Endothelial cell of umbilical vein (primary cell): ENCODE results near the gene MOB1B. TPM values are rescaled to one million over a fixed set of nuclear protein-coding genes. Genes with fewer than 3 reads are reported as not detected.

Experiments used
- BruUV-seq: library from RNA; stranded (reverse); fragments of 400-500 nt; replicated peaks from 2 replicates; lab custom pipeline; 2021; lab: Mats Ljungman, UMichigan
- CTCF ChIA-PET: fragments of 300-600, 350-600 bp; sonication (Branson Sonifier 250); formaldehyde crosslinking; loops from one replicate; lab custom pipeline; 2021; ENCODE audit warnings: antibody characterized with exemption, inconsistent platforms; lab: Charles Lee
- POLR2A ChIA-PET: fragments of 300-600, 350-600 bp; sonication (Branson Sonifier 250); formaldehyde crosslinking; loops from one replicate; lab custom pipeline; 2021; ENCODE audit warnings: antibody characterized with exemption, inconsistent platforms; lab: Charles Lee
- DNase-seq: peaks from one replicate; pipeline ENCODE4 v3.0.0-alpha.2; 2011; ENCODE audit warnings: low read depth, low spot score
- FAIRE-seq: peaks from 2 replicates; lab custom pipeline; 2011; peaks lifted over from hg19 to GRCh38; lab: Jason Lieb, UNC
- H2AFZ ChIP-seq: 2 replicates; pipeline ENCODE4 v1.6.0; 2012; ENCODE audit warnings: low read depth, low read length, control low read depth, inconsistent platforms
- H3K27ac ChIP-seq: 2 replicates; pipeline ENCODE4 v1.5.1; 2011; ENCODE audit warnings: low read depth, mild to moderate bottlenecking, control low read depth, low read length, moderate library complexity; ENCODE audit not compliant: insufficient read depth
- H3K27me3 ChIP-seq, 2 experiments: 2 replicates each; pipeline versions ENCODE4 v1.6.0 to v1.6.1; 2011; ENCODE audit warnings: low read length in 2 of 2, mixed read lengths in 1 of 2; ENCODE audit not compliant: control insufficient read depth in 2 of 2, insufficient read depth in 2 of 2
- H3K36me3 ChIP-seq, 2 experiments: 2 replicates in 1 of 2; 3 replicates in 1 of 2; pipeline ENCODE4 v1.5.1; 2011; ENCODE audit warnings: low read length in 2 of 2, mild to moderate bottlenecking in 1 of 2, moderate library complexity in 1 of 2; ENCODE audit not compliant: control insufficient read depth in 2 of 2, insufficient read depth in 2 of 2; ENCODE audit errors: extremely low read depth in 1 of 2
- H3K4me1 ChIP-seq: 3 replicates; pipeline ENCODE4 v1.5.1; 2011; ENCODE audit warnings: mild to moderate bottlenecking, low read length; ENCODE audit not compliant: control insufficient read depth, insufficient read depth; ENCODE audit errors: extremely low read depth
- H3K4me2 ChIP-seq: 2 replicates; pipeline ENCODE4 v1.6.1; 2011; ENCODE audit warnings: low read length, control low read depth, mixed read lengths; ENCODE audit not compliant: insufficient read depth
- H3K4me3 ChIP-seq, 3 experiments: fragments of 200-600 bp in 1 of 3; sonication (generic), shearing (Covaris generic) in 1 of 3; replicated peaks in 1 of 3; 2 replicates each; pipeline ENCODE4 v1.5.1; 2011 to 2016; ENCODE audit warnings: control low read depth in 3 of 3, low read length in 3 of 3, mild to moderate bottlenecking in 2 of 3, inconsistent platforms in 1 of 3, low read depth in 1 of 3, moderate library complexity in 1 of 3; ENCODE audit not compliant: insufficient read depth in 1 of 3
- H3K79me2 ChIP-seq: 2 replicates; pipeline ENCODE4 v1.6.0; 2012; ENCODE audit warnings: low read length, inconsistent platforms; ENCODE audit not compliant: control insufficient read depth, insufficient read depth
- H3K9ac ChIP-seq: replicated peaks from 2 replicates; pipeline ENCODE3; 2011; ENCODE audit warnings: low read length, control low read depth; ENCODE audit not compliant: insufficient read depth; ENCODE audit errors: extremely low read depth
- H3K9me1 ChIP-seq: replicated peaks from 3 replicates; pipeline ENCODE4 v1.6.0; 2011; ENCODE audit warnings: mild to moderate bottlenecking, low read length; ENCODE audit not compliant: control insufficient read depth, insufficient read depth; ENCODE audit errors: extremely low read depth
- H3K9me3 ChIP-seq: replicated peaks from 2 replicates; pipeline ENCODE4 v1.5.1; 2012; ENCODE audit warnings: low read length, inconsistent platforms; ENCODE audit not compliant: control insufficient read depth, insufficient read depth
- H4K20me1 ChIP-seq: replicated peaks from 2 replicates; pipeline ENCODE3; 2011; ENCODE audit warnings: mild to moderate bottlenecking, low read length; ENCODE audit not compliant: control insufficient read depth, insufficient read depth; ENCODE audit errors: extremely low read depth
- EZH2 ChIP-seq: IDR thresholded peaks from 2 replicates; pipeline ENCODE4 v1.6.1; 2012; ENCODE audit warnings: borderline replicate concordance, low read depth, mild to moderate bottlenecking, moderate library complexity, low read length, inconsistent platforms; ENCODE audit not compliant: severe bottlenecking
- FOS ChIP-seq: IDR thresholded peaks from 2 replicates; pipeline ENCODE4 v1.6.1; 2011; ENCODE audit warnings: mild to moderate bottlenecking, low read length, moderate library complexity, borderline replicate concordance; ENCODE audit not compliant: insufficient read depth
- GATA2 ChIP-seq: IDR thresholded peaks from 2 replicates; pipeline ENCODE4 v1.7.0; 2011; ENCODE audit warnings: low read depth, mild to moderate bottlenecking, moderate library complexity, mixed read lengths, low read length; ENCODE audit not compliant: insufficient read length, insufficient read depth
- JUN ChIP-seq: IDR thresholded peaks from 2 replicates; pipeline ENCODE4 v1.6.1; 2011; ENCODE audit warnings: borderline replicate concordance, low read depth; ENCODE audit not compliant: insufficient read length, insufficient read depth
- MAX ChIP-seq: IDR thresholded peaks from 2 replicates; pipeline ENCODE4 v1.6.1; 2011; ENCODE audit not compliant: insufficient read depth, insufficient read length
- MYC ChIP-seq: IDR thresholded peaks from one replicate; pipeline ENCODE4 v1.6.1; 2011; ENCODE audit warnings: mild to moderate bottlenecking, low read depth, low read length
- POLR2A ChIP-seq: IDR thresholded peaks from 2 replicates; pipeline ENCODE4 v1.6.1; 2012; ENCODE audit warnings: low read depth, mild to moderate bottlenecking, control low read depth, low read length
- POLR2AphosphoS5 ChIP-seq: IDR thresholded peaks from 2 replicates; pipeline ENCODE4 v1.6.1; 2012; ENCODE audit warnings: low read depth, mild to moderate bottlenecking, control low read depth, low read length, moderate library complexity; ENCODE audit not compliant: insufficient read depth
- dilution Hi-C: fragments of 300-500 bp; cut with MboI; formaldehyde crosslinking; loops from one replicate; pipeline ENCODE4 v1.15.0; 2019; ENCODE audit warnings: low sequenced_read_pairs; ENCODE audit not compliant: extremely low pct_ligation_motif_present
- intact Hi-C: fragments of 100-400 bp; cut with micrococcal nuclease; formaldehyde crosslinking; loops from one replicate; pipeline ENCODE4 v1.10.0; 2022
- polyA plus RNA-seq, 4 experiments: library from polyadenylated mRNA; depleted of rRNA in 3 of 4; stranded (reverse) in 3 of 4; unstranded in 1 of 4; fragments of >200 nt; gene quantifications; 2 replicates each; pipeline versions ENCODE4 v1.2.1 to v1.2.3, GENCODE V29; 2011 to 2012; ENCODE audit warnings: missing spikeins in 1 of 4
- total RNA-seq: library from RNA; stranded (reverse); gene quantifications from 2 replicates; pipeline ENCODE4 v1.2.3, GENCODE V29; 2021
- TF ChIP-seq, protein P1 (sequence below), 2 donors: IDR thresholded peaks; 1 replicate in 1 of 2; 2 replicates in 1 of 2; pipeline ENCODE4 v1.5.1; 2011; ENCODE audit warnings: low read length in 2 of 2, mild to moderate bottlenecking in 2 of 2, moderate library complexity in 2 of 2, control low read depth in 1 of 2, inconsistent platforms in 1 of 2, low read depth in 1 of 2; ENCODE audit not compliant: insufficient read depth in 1 of 2; ENCODE audit errors: extremely low read depth in 1 of 2

MOB1B gene
- total and polyA plus RNA-seq, 2 donors (not counting 3 experiments of a cell fraction or from before 2014, with no cell fraction given): 4.3 to 23.9 TPM

DNA sequence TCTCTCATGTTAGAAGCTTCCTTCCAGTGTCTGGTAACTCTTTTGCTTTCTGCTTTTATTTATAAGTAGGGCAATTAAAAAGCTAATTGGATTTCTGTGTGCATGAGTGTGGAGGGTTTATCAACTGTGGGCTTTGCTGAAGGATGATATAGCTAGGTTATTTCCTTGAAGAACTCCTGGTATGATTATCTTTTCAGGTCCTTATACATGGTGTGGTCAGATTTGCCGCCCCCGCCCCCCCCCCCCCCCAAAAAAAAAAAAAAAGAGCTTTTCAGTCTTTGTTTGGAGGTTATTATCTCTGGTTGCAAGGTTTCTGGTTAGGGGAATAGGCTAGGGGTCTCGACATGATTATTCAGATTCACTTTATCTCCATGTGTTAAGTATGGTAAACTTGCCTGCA lies 35.9 kb downstream of the MOB1B start:
- DNase-seq (no peak), FAIRE-seq (no peak)
- Histone ChIP-seq H3K36me3 (no peaks in the 10 kb centered on the region), H3K9me1 (no peaks in the 10 kb centered on the region), H4K20me1 (no peaks in the 10 kb centered on the region), H3K4me1 (no peaks in the 10 kb centered on the region), H3K27me3 (no peaks in the 10 kb centered on the region), H2AFZ (no peak overlapping the region), H3K79me2 (peaks cover 35% of the 10 kb centered on the region), H3K4me2 (no peak overlapping the region), H3K4me3 (no peak overlapping the region), H3K9ac (no peak overlapping the region), H3K9me3 (no peaks in the 10 kb centered on the region), H3K27ac (no peak overlapping the region)
- dilution Hi-C loops (no loop called here), intact Hi-C loops (no loop called here)
- ChIA-PET CTCF (no interaction called here), POLR2A (interaction anchor here (0.7 kb wide), 1 partner anchor 81 kb away, joined by 5 read pairs; no protein-coding TSS in a partner anchor)
- TF ChIP-seq FOS (no peak), JUN (no peak)
- BruUV-seq: no TSS peak

GRCh38 chr4:70940134-70940533 lies 38.0 kb downstream of the MOB1B start:
- Histone ChIP-seq H3K36me3 (no peaks in the 10 kb centered on the region), H3K9ac (no peak overlapping the region), H3K4me2 (no peak overlapping the region), H3K9me3 (no peaks in the 10 kb centered on the region), H3K27ac (no peak overlapping the region), H2AFZ (no peak overlapping the region), H3K27me3 (no peaks in the 10 kb centered on the region), H3K79me2 (peaks cover 33% of the 10 kb centered on the region), H3K9me1 (no peaks in the 10 kb centered on the region), H3K4me1 (no peaks in the 10 kb centered on the region), H4K20me1 (no peaks in the 10 kb centered on the region), H3K4me3 (no peak overlapping the region)
- BruUV-seq: no TSS peak
- DNase-seq (no peak), FAIRE-seq (no peak)
- TF ChIP-seq POLR2AphosphoS5: no peak
- TF ChIP-seq GATA2: no peak
- no peak for TF ChIP-seq POLR2A
- no peak for TF ChIP-seq MYC
- TF ChIP-seq EZH2: no peak
- TF ChIP-seq, protein P1, sequence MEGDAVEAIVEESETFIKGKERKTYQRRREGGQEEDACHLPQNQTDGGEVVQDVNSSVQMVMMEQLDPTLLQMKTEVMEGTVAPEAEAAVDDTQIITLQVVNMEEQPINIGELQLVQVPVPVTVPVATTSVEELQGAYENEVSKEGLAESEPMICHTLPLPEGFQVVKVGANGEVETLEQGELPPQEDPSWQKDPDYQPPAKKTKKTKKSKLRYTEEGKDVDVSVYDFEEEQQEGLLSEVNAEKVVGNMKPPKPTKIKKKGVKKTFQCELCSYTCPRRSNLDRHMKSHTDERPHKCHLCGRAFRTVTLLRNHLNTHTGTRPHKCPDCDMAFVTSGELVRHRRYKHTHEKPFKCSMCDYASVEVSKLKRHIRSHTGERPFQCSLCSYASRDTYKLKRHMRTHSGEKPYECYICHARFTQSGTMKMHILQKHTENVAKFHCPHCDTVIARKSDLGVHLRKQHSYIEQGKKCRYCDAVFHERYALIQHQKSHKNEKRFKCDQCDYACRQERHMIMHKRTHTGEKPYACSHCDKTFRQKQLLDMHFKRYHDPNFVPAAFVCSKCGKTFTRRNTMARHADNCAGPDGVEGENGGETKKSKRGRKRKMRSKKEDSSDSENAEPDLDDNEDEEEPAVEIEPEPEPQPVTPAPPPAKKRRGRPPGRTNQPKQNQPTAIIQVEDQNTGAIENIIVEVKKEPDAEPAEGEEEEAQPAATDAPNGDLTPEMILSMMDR (IDR thresholded peaks at IDR 0.05; ENCODE audit: extremely low read depth in 1 of 2, insufficient read depth in 1 of 2, low read depth in 1 of 2, low read length in 2 of 2): no peak
- TF ChIP-seq JUN: no peak
- TF ChIP-seq MAX: no peak
- TF ChIP-seq FOS: no peak
- POLR2A ChIA-PET: no interaction called here
- intact Hi-C loops: no loop called here
- dilution Hi-C loops: no loop called here
- CTCF ChIA-PET: no interaction called here
